Prostate gland (tissue), 2 donors: Measurements from ENCODE around the gene SUMO1. TPM values are rescaled to one million over a fixed set of nuclear protein-coding genes. Genes with fewer than 3 reads are reported as not detected.

Experiments used
- DNase-seq: peaks from one replicate; pipeline ENCODE4 v3.0.0-alpha.2; 2019; ENCODE audit warnings: low spot score
- H3K27ac ChIP-seq, 2 donors: fragments of 200-600 bp; sonication (generic); 2 replicates each; pipeline ENCODE4 v1.5.1; 2017 to 2019
- H3K27me3 ChIP-seq: fragments of 200-600 bp; sonication (generic); replicated peaks from 2 replicates; pipeline ENCODE4 v1.5.1; 2019; ENCODE audit not compliant: insufficient read depth
- H3K36me3 ChIP-seq, 2 donors: fragments of 200-600 bp; sonication (generic); 1 replicate in 1 of 2; 2 replicates in 1 of 2; pipeline versions ENCODE4 v1.5.1 to v1.8.1; 2017 to 2019
- H3K4me1 ChIP-seq: fragments of 200-600 bp; sonication (generic); replicated peaks from 2 replicates; pipeline ENCODE4 v1.5.1; 2019
- H3K4me3 ChIP-seq, 2 donors: fragments of 200-600 bp; sonication (generic); 2 replicates each; pipeline ENCODE4 v1.5.1; 2017 to 2019
- H3K9me3 ChIP-seq: fragments of 200-600 bp; sonication (generic); 2 replicates; pipeline ENCODE4 v1.5.1; 2017
- CTCF ChIP-seq, 4 experiments: fragments of 200-600 bp in 2 of 4; fragments of 450-650 bp in 2 of 4; sonication (generic) in 2 of 4; IDR thresholded peaks; 1 replicate in 3 of 4; 2 replicates in 1 of 4; pipeline ENCODE4 v1.5.1; 2016 to 2019; ENCODE audit warnings: antibody characterized with exemption in 4 of 4, mild to moderate bottlenecking in 2 of 4, moderate library complexity in 2 of 4
- POLR2A ChIP-seq: fragments of 450-650 bp; IDR thresholded peaks from one replicate; pipeline ENCODE4 v1.6.1; 2016; ENCODE audit warnings: antibody characterized with exemption, mild to moderate bottlenecking
- POLR2AphosphoS5 ChIP-seq: sonication (generic); formaldehyde crosslinking; IDR thresholded peaks from one replicate; pipeline ENCODE4 v1.6.1; 2017; ENCODE audit warnings: antibody characterized with exemption
- WGBS: methylation state at CpG from one replicate; pipeline ENCODE4 v1.1.5; 2018; 5-methylcytosine and 5-hydroxymethylcytosine counted together
- intact Hi-C: fragments of 100-400 bp; cut with DNase I; formaldehyde crosslinking; loops from one replicate; pipeline ENCODE4 v1.14.2; 2022
- small RNA-seq, 2 donors: library from RNA; depleted of rRNA; stranded (forward); fragments of <200 nt; gene quantifications; one replicate each; pipeline ENCODE3, GENCODE V24; 2016
- total RNA-seq, 2 donors: library from RNA; depleted of rRNA; stranded (reverse); fragments of >200 nt; gene quantifications; one replicate each; pipeline ENCODE4 v1.1.0, GENCODE V29; 2016

SUMO1 gene
- total RNA-seq, 2 donors from 2014 or later: 70.4 to 95.4 TPM

GRCh38 chr2:202164411-202164810, 74.0 kb downstream of the SUMO1 start:
- intact Hi-C loops: no loop called here
- H3K36me3 ChIP-seq: no peaks in the 10 kb centered on the region
- no peak overlapping the region for H3K4me3 ChIP-seq
- H3K27me3 ChIP-seq: no peaks in the 10 kb centered on the region
- no peaks in the 10 kb centered on the region for H3K4me1 ChIP-seq
- 76% methylated on average over 3 of the region's 3 CpGs for WGBS
- H3K9me3 ChIP-seq: no peaks in the 10 kb centered on the region
- no peak overlapping the region for H3K27ac ChIP-seq
- no peak for DNase-seq
- no peak for TF ChIP-seq POLR2AphosphoS5
- no peak for TF ChIP-seq CTCF (IDR thresholded peaks at IDR 0.05)
- no peak for TF ChIP-seq POLR2A

GRCh38 chr2:202161151-202161835, 77.1 kb downstream of the SUMO1 start:
- 73% methylated on average over 8 of the region's 8 CpGs for WGBS

GRCh38 chr2:202158796-202159195, 79.6 kb downstream of the SUMO1 start:
- WGBS: 33% methylated on average over 5 of the region's 5 CpGs
- intact Hi-C loops: no loop called here
- peak; percentile 8 for DNase-seq
- Histone ChIP-seq H3K36me3 (no peaks in the 10 kb centered on the region), H3K4me3 (no peak overlapping the region), H3K4me1 (no peaks in the 10 kb centered on the region), H3K27me3 (no peaks in the 10 kb centered on the region), H3K9me3 (no peaks in the 10 kb centered on the region), H3K27ac (no peak overlapping the region)
- no peak for TF ChIP-seq POLR2A
- peak in 1 of 4 experiments; percentile 23 for TF ChIP-seq CTCF (IDR thresholded peaks at IDR 0.05)
- no peak for TF ChIP-seq POLR2AphosphoS5

More at GRCh38 chr2:202161151-202161835, 77.1 kb downstream of the SUMO1 start:
- H3K4me3 ChIP-seq: no peak overlapping the region
- DNase-seq: no peak
- TF ChIP-seq CTCF (IDR thresholded peaks at IDR 0.05): no peak
- TF ChIP-seq POLR2AphosphoS5: no peak
- TF ChIP-seq POLR2A: no peak
- H3K27ac ChIP-seq: no peak overlapping the region
- intact Hi-C loops: no loop called here
- no peaks in the 10 kb centered on the region for H3K27me3 ChIP-seq
- no peaks in the 10 kb centered on the region for H3K4me1 ChIP-seq
- no peaks in the 10 kb centered on the region for H3K9me3 ChIP-seq
- no peaks in the 10 kb centered on the region for H3K36me3 ChIP-seq

- intact Hi-C loops: no loop called here
- H3K27me3 ChIP-seq: no peaks in the 10 kb centered on the region
- H3K4me3 ChIP-seq: no peak overlapping the region
- H3K4me1 ChIP-seq: no peaks in the 10 kb centered on the region
- DNase-seq: no peak
- TF ChIP-seq POLR2A: no peak
- TF ChIP-seq CTCF (IDR thresholded peaks at IDR 0.05): no peak
- TF ChIP-seq POLR2AphosphoS5: no peak
- no peaks in the 10 kb centered on the region for H3K36me3 ChIP-seq
- 92% methylated on average over 4 of the region's 4 CpGs for WGBS
- no peak overlapping the region for H3K27ac ChIP-seq
- H3K9me3 ChIP-seq: no peaks in the 10 kb centered on the region
These were observed 81.0 kb downstream of the SUMO1 start for GRCh38 chr2:202157211-202157990.

Small RNA genes within 50 kb of the gene (small RNA-seq; reads per million reads assigned to genes)
- gene AC079354.2: 0 reads per million in 2 donors
- 0 reads per million in 2 donors for gene RF00575
- 175 to 311 reads per million in 2 donors for gene SNORD70

Other genes starting within 250 kb of the SUMO1 start
- 10 to 100 TPM; 16.1 to 26.1 TPM for gene FZD7, start 204.7 kb downstream of the SUMO1 start, total RNA-seq
- gene KIAA2012, start 165.3 kb downstream of the SUMO1 start, total RNA-seq: under 1 TPM in 1 of 2 donors, not detected in 1; 0.74 TPM
- gene NOP58, start 27.2 kb upstream of the SUMO1 start, total RNA-seq: 10 to 100 TPM; 47.6 to 73.2 TPM
- 10 to 100 TPM; 41.1 to 69.9 TPM for gene BMPR2, start 137.7 kb upstream of the SUMO1 start, total RNA-seq